Measurements from ENCODE around the gene MRPL19. TPM values are rescaled to one million over a fixed set of nuclear protein-coding genes. Genes with fewer than 3 reads are reported as not detected.

MRPL19 gene
- total RNA-seq, 1 experiment from 2014 or later, result 98.4 TPM

- peak; percentile 97 for TF ChIP-seq CTCF (conservative IDR thresholded peaks at IDR 0.05; ENCODE audit: low read depth, low read length)
- TF ChIP-seq EZH2 (IDR thresholded peaks at IDR 0.05; ENCODE audit: borderline replicate concordance, low read depth, low read length, poor library complexity, severe bottlenecking), result no peak
- no TSS peak for BruUV-seq (replicated peaks)
- Histone ChIP-seq H3K9me3 (ENCODE audit: low read depth, low read length, poor library complexity, severe bottlenecking) (no peaks in the 10 kb centered on the region), H3K27me3 (replicated peaks; ENCODE audit: insufficient read depth, low read depth, low read length, poor library complexity) (no peaks in the 10 kb centered on the region), H3K27ac (ENCODE audit: low read depth, low read length, poor library complexity, severe bottlenecking) (no peak overlapping the region), H3K4me3 (ENCODE audit: low read depth, low read length, poor library complexity, severe bottlenecking) (peak overlapping the region; percentile 30), H3K4me1 (ENCODE audit: insufficient read depth, low read length, poor library complexity, severe bottlenecking) (peaks cover 16% of the 10 kb centered on the region), H3K36me3 (ENCODE audit: insufficient read depth, low read length, poor library complexity, severe bottlenecking) (no peaks in the 10 kb centered on the region)
- ChIA-PET POLR2A (ENCODE audit: low non-redundant PET) (no interaction called here), CTCF (interaction anchor here (0.7 to 1.5 kb wide), 4 partner anchors 19 to 143 kb away, joined by 3 to 12 read pairs (median 4); partner anchors contain the start of gene EVA1A)
- intact Hi-C loops (cut with micrococcal nuclease; ENCODE audit: unreplicated experiment), result loop anchor here (1.0 to 10.0 kb wide), 3 partner anchors 49 to 554 kb away; partner anchors contain the start of gene EVA1A
- peak; percentile 65 for DNase-seq (ENCODE audit: low spot score)
Observed at GRCh38 chr2:75608684-75609333, 37.8 kb upstream of the MRPL19 start.

- no TSS peak for BruUV-seq (replicated peaks)
- intact Hi-C loops (cut with micrococcal nuclease; ENCODE audit: unreplicated experiment), result loop anchor here (1.0 to 10.0 kb wide), 3 partner anchors 49 to 555 kb away; partner anchors contain the start of gene EVA1A
- H3K27ac ChIP-seq (ENCODE audit: low read depth, low read length, poor library complexity, severe bottlenecking), result no peak overlapping the region
- no peaks in the 10 kb centered on the region for H3K27me3 ChIP-seq (replicated peaks; ENCODE audit: insufficient read depth, low read depth, low read length, poor library complexity)
- peak; percentile 26 for TF ChIP-seq CTCF (conservative IDR thresholded peaks at IDR 0.05; ENCODE audit: low read depth, low read length)
- no peak for TF ChIP-seq EZH2 (IDR thresholded peaks at IDR 0.05; ENCODE audit: borderline replicate concordance, low read depth, low read length, poor library complexity, severe bottlenecking)
- peaks cover 11% of the 10 kb centered on the region for H3K4me1 ChIP-seq (ENCODE audit: insufficient read depth, low read length, poor library complexity, severe bottlenecking)
- DNase-seq (ENCODE audit: low spot score), result no peak
- H3K36me3 ChIP-seq (ENCODE audit: insufficient read depth, low read length, poor library complexity, severe bottlenecking), result no peaks in the 10 kb centered on the region
- ChIA-PET CTCF (interaction anchor here (1.3 to 1.5 kb wide), 2 partner anchors 19 to 144 kb away, joined by 3 to 12 read pairs; no protein-coding TSS in a partner anchor), POLR2A (ENCODE audit: low non-redundant PET) (no interaction called here)
- H3K9me3 ChIP-seq (ENCODE audit: low read depth, low read length, poor library complexity, severe bottlenecking), result no peaks in the 10 kb centered on the region
- no peak overlapping the region for H3K4me3 ChIP-seq (ENCODE audit: low read depth, low read length, poor library complexity, severe bottlenecking)
Observed at GRCh38 chr2:75609334-75609689, 37.3 kb upstream of the MRPL19 start.

- no peak overlapping the region for H3K4me3 ChIP-seq (ENCODE audit: low read depth, low read length, poor library complexity, severe bottlenecking)
- H3K27ac ChIP-seq (ENCODE audit: low read depth, low read length, poor library complexity, severe bottlenecking), result no peak overlapping the region
- ChIA-PET CTCF (interaction anchor here (0.6 to 0.7 kb wide), 2 partner anchors 49 to 144 kb away, joined by 4 to 9 read pairs; partner anchors contain the start of gene EVA1A), POLR2A (ENCODE audit: low non-redundant PET) (no interaction called here)
- intact Hi-C loops (cut with micrococcal nuclease; ENCODE audit: unreplicated experiment), result loop anchor here (1.0 to 10.0 kb wide), 3 partner anchors 50 to 555 kb away; partner anchors contain the start of gene EVA1A
- no peaks in the 10 kb centered on the region for H3K27me3 ChIP-seq (replicated peaks; ENCODE audit: insufficient read depth, low read depth, low read length, poor library complexity)
- peaks cover 7% of the 10 kb centered on the region for H3K4me1 ChIP-seq (ENCODE audit: insufficient read depth, low read length, poor library complexity, severe bottlenecking)
- TF ChIP-seq CTCF (conservative IDR thresholded peaks at IDR 0.05; ENCODE audit: low read depth, low read length) (no peak), EZH2 (IDR thresholded peaks at IDR 0.05; ENCODE audit: borderline replicate concordance, low read depth, low read length, poor library complexity, severe bottlenecking) (no peak)
- no peaks in the 10 kb centered on the region for H3K36me3 ChIP-seq (ENCODE audit: insufficient read depth, low read length, poor library complexity, severe bottlenecking)
- DNase-seq (ENCODE audit: low spot score), result no peak
- H3K9me3 ChIP-seq (ENCODE audit: low read depth, low read length, poor library complexity, severe bottlenecking), result no peaks in the 10 kb centered on the region
- no TSS peak for BruUV-seq (replicated peaks)
Observed at GRCh38 chr2:75609937-75610508, 36.6 kb upstream of the MRPL19 start.

All from A673 (cell line).